SU-DHL-6 (cell line): ENCODE data around the gene STX5.

Source experiments
- CTCF ChIP-seq: fragments of 200-600 bp; sonication (generic); IDR thresholded peaks from one replicate; pipeline ENCODE4 v1.5.1; 2017; ENCODE audit warnings: antibody characterized with exemption, mild to moderate bottlenecking, low read length, moderate library complexity; ENCODE audit not compliant: insufficient read depth, poor library complexity, severe bottlenecking
- EZH2phosphoT487 ChIP-seq: fragments of 200-600 bp; sonication (generic), shearing (Covaris generic); conservative IDR thresholded peaks from 2 replicates; pipeline ENCODE4 v1.6.1; 2018; ENCODE audit warnings: mild to moderate bottlenecking, antibody characterized with exemption, low read length, moderate library complexity, mixed read lengths

GRCh38 chr11:62778441-62778840, 53.4 kb downstream of the STX5 start:
- TF ChIP-seq CTCF (no peak), EZH2phosphoT487 (no peak)
